Vein endothelial cell (primary cell): ENCODE results near the gene MAP1LC3C. TPM values are rescaled to one million over a fixed set of nuclear protein-coding genes. Genes with fewer than 3 reads are reported as not detected.

ENCODE experiments used
- total RNA-seq: library from RNA; depleted of rRNA; stranded (reverse); fragments of >200 nt; gene quantifications from 2 replicates; pipeline ENCODE4 v1.2.3, GENCODE V29; 2012

The MAP1LC3C gene
- total RNA-seq, result not detected in 2 replicates

DNA sequence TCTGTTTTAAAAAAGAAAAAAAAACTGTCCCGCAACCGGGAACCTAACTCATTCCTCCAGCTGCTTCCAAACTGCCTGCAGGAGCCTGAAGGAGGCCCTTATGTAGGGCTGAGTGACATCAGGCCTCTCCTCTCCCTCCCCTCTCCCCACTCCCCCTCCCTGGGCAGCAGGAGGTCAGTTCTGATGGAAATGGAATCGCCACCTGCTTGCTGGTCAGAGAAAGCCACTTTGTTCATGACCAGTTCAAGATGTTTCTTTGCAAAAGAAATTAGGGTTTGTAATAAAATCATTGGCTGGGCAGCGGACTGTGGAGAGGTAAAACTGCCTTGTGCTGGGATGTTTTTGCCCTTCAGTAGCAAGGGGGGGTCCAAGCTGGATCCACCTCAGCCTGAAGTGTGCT lies at the start of gene MAP1LC3C:
Gene MAP1LC3C (minus strand): TSS at position 73 of the 400 bp plus-strand sequence. CDS start 90 bp downstream, outside the sequence.

GRCh38 chr1:241957692-241958494 lies 41.0 kb downstream of the MAP1LC3C start, which contains the start of gene BECN2:
Gene BECN2, plus strand, starts transcription at chr1:241957767. Its CDS starts 0 bp downstream, at chr1:241957767.

Other genes starting within 250 kb of the MAP1LC3C start
- gene EXO1, start 150.9 kb downstream of the MAP1LC3C start, total RNA-seq, result 4.6 and 11.9 TPM in 2 replicates
- not detected in 2 replicates for gene BECN2, start 41.3 kb downstream of the MAP1LC3C start, total RNA-seq